ENCODE measurements around the gene ACADS.
A peak's percentile ranks its signal among the peaks of the same experiment; 100 is the strongest.

Gene ACADS, protein sequence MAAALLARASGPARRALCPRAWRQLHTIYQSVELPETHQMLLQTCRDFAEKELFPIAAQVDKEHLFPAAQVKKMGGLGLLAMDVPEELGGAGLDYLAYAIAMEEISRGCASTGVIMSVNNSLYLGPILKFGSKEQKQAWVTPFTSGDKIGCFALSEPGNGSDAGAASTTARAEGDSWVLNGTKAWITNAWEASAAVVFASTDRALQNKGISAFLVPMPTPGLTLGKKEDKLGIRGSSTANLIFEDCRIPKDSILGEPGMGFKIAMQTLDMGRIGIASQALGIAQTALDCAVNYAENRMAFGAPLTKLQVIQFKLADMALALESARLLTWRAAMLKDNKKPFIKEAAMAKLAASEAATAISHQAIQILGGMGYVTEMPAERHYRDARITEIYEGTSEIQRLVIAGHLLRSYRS

DNA sequence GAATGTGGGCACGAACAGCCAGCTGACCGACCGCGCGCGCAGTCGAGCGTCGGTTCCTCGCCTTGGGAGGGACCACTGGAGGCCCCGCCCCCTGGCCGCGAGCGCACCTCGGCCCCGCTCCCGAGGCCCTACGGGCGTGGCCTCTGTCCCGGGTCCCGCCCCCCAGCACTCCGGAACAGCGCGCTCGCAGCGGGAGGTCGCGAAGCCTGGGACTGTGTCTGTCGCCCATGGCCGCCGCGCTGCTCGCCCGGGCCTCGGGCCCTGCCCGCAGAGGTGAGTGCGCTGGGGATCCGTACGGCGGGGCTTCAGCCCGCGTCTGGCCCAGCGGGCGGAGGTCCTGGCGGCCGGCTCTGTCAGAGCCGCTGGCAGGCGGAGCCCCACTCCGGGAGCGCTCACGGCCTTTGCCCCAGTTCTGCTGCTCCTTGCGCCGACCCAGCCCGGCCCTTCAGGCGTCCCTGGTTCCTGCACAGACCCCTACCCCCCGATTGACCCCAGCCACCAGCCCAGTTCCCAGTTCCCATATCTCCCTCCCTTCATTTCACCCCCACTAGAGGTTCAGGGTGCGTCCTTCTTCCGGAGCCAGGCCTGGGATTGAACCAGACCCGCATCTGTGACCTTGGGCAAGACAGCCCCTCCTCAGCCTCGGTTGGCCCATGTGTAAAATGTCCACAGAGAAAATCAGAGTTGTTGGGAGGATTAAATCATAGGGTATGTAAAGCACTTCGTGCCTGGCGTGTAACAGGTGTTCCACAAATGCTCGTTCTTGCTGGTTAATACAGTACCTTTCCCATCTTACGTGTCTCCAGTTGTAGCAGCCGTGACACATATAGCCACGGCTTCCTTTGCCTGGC, at the start of gene ACADS:
Gene ACADS, plus strand, starts transcription at position 168 of the 851 bp plus-strand sequence. Its CDS starts 60 bp downstream, at position 228.
- FAIRE-seq: peak; percentile 8

GRCh38 chr12:120677765-120678473, 47.7 kb upstream of the ACADS start:
- no peak for FAIRE-seq

- no peak for FAIRE-seq
These were observed 47.1 kb upstream of the ACADS start for GRCh38 chr12:120678572-120678971.

GRCh38 chr12:120680165-120680738, 45.4 kb upstream of the ACADS start:
- no peak for FAIRE-seq

DNA sequence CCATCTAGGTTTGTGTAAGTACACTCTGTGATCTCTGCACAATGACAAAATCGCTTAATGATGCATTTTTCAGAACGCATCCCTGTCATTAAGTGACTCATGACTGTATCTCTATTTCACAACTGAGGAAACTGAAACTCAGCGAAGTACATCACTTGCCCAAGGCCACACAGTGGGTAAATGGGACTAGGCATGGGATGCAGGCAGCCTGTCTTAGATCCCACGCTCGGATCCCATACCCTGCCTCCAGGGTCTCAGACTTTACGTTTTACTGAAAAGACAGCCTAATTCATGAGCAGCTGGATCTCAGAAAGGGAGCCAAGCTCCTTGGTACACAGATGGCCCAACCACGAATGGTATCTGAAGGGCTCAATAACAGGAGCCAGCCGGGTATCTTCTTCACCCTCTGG, 41.1 kb upstream of the ACADS start:
- FAIRE-seq: no peak

DNA sequence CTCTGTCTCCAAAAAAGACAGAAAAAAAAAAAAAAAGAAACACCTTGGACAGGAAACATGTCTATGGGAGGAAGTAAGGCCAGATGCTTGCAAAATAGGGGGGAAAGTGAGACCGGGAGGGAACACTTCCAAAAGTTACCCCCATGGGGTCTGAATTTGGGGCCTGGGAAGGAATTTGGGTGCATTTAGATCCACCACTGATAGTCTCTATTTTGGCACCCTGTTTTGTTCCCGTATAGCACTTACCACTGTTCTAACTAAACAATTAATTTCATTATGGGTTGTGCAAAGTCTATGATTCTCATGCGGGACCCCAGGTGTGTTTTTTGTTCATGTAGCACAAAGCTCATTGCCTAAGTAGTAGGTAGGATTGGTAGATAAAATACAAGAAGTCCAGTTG, 40.1 kb upstream of the ACADS start:
- FAIRE-seq: no peak

- peak; percentile 88 for FAIRE-seq
These were observed 39.4 kb upstream of the ACADS start for GRCh38 chr12:120686151-120686689.

DNA sequence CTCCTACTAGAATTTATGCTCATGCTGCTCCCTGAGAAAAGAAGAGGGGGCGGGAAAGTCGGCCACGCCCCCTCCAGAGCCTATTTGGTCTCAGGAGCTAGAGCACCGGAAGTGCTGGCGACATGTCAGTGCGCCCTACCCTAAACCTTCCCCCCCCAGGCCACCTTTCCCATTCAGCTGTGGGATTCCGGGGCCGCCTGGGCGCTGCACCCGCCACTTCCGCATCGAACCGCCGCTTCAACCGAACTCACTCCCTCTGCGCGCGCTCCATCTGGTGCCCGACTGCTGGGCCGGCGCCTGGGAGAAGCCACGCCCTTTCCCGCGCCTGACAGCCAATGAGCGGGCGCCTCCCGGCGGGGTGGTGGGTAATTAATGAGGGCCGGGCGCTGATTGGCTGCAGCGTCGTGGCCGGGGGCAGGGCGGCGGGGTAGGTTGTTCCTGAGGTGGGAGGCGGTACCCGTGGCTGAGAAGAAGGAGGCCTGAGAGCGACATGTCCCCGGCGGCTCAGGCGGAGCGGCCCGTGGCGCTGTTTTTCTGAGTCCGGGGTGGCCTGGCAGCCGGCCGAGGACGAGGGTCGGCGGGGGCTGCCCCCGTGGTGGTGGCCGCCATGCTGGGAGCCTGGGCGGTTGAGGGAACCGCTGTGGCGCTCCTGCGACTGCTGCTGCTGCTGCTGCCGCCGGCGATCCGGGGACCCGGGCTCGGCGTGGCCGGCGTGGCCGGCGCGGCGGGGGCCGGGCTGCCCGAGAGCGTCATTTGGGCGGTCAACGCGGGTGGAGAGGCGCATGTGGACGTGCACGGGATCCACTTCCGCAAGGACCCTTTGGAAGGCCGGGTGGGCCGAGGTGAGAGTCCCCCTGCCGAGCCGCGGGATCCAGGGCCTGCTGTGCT, 38.7 kb upstream of the ACADS start, which contains the start of gene MLEC:
Gene MLEC, plus strand, starts transcription at position 460 of the 888 bp plus-strand sequence. Its CDS starts 148 bp downstream, at position 608.
- peak; percentile 97 for FAIRE-seq

DNA sequence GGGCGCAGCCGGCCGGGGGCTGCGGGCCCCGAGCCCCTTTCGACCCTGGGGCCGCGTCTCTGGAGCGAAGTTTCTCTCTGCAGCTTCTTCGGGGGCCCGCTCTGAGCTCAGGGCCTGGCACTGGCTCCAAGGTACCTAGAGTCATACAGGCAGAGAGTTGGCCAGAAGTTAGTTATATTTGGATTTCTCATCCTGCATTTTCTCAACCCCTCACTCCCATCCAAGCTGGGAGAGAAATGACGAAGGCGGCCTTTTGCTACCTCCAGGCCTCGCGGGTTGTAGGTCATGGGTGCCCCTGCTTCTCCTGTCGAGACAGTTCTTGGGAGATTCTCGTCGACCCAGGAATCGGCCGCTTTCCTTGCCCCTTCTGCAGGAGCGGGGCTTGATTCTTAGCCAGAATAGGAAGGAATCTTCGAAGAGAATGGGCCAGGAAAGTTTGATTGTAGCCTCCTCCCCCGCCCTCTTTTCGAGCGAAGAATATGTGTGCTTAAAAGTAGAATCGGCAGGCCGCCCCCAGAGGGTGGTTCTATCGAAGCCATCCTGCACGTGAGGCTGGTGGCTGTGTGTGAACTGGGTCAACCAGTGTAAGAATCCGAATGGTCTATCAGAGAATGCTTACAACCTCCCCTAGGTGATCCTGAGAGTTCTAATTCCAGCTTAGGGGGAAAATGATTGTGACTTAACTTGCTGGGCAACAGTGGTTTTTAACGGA, 37.9 kb upstream of the ACADS start:
- no peak for FAIRE-seq

- no peak for FAIRE-seq
These were observed 37.0 kb upstream of the ACADS start for GRCh38 chr12:120688527-120689071.

GRCh38 chr12:120689397-120690082, 36.1 kb upstream of the ACADS start:
- no peak for FAIRE-seq

DNA sequence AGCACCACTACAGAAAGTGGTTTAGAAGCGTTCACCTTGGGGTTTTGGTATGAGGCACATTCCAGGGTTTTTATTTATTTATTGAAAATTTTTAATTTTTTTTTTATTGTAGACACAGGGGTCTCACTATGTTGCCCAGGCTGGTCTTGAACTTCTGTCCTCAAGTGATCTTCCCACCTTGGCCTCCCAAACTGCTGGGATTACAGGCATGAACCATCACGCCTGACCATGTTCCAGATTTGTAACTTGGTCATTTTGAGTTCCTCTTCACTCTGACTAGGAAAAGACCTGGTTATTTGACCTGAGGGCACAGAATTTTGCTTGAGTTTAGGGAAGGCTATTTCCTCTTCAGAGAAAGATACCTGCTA, 35.6 kb upstream of the ACADS start:
- FAIRE-seq: no peak

- no peak for FAIRE-seq
These were observed 34.6 kb upstream of the ACADS start for GRCh38 chr12:120690978-120691377.

GRCh38 chr12:120692524-120693033, 33.0 kb upstream of the ACADS start:
- FAIRE-seq: no peak

DNA sequence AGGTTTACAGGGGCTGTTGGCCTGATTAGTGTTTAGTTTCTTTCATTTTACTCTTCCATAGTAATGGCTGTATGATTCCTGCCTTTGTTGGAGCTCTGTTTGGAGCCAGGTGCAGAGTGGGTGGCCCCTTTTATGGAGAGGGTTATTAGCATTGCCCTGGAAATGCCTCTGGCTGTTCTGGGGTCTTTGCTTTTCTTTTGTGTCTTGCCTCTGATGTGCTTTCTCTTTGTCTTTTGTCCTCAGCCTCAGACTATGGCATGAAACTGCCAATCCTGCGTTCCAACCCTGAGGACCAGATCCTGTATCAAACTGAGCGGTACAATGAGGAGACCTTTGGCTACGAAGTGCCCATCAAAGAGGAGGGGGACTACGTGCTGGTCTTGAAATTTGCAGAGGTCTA, 31.8 kb upstream of the ACADS start:
- no peak for FAIRE-seq

DNA sequence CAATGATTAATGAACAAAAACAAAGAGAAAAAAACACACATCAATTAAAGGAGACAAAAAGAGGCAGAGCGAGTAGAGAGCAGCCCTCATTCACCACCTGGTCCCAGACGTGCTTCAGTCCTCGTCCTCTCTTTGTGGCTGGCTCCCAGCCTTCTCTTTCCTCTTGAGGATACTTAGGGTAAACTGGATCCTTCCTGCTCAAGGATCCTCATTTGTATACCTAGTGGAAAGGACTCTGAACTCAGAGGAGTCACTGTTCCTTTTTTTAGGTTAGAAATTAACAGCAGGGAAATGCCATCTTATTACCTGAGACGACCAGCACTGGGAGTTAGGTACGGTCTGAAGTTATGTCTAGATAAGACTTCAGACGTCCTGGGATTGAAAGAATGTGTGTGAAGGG, 29.0 kb upstream of the ACADS start:
- no peak for FAIRE-seq

DNA sequence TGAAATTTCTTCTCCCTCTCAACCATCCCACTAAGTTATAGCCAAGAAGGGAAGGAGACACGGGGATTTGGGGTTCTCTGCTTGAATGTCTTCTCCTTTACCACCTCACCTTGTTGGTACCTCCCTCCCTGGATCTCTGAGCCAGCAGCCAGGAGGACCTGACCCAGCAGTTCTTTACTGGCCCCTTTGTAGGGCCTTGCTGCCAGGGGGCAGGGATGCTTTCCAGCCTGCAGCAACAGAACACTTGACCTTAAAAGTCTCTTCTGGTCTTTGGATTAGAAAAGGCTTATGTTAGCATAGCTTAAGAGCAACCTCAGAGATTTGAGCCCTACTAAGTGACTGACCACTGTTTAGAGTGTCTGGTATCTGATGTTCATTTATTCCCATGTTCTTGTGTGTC, 28.3 kb upstream of the ACADS start:
- no peak for FAIRE-seq

- no peak for FAIRE-seq
These were observed 27.0 kb upstream of the ACADS start for GRCh38 chr12:120698665-120699064.

- FAIRE-seq: no peak
These were observed 26.1 kb upstream of the ACADS start for GRCh38 chr12:120699553-120699952.

- FAIRE-seq: no peak
These were observed 24.7 kb upstream of the ACADS start for GRCh38 chr12:120700886-120701285.
